Adrenal gland (tissue), 12 donors: Measurements from ENCODE around the gene MAPKBP1. TPM values are rescaled to one million over a fixed set of nuclear protein-coding genes. Genes with fewer than 3 reads are reported as not detected.
A peak's percentile ranks its signal among the peaks of the same experiment; 100 is the strongest.

Experiments
- DNase-seq, 7 donors: peaks; one replicate each; pipeline ENCODE4 v3.0.0-alpha.2; 2019 to 2020
- H3K27ac ChIP-seq, 5 donors: fragments of 200-600 bp; sonication (generic) in 4 of 5; 1 replicate in 3 of 5; 2 replicates in 2 of 5; pipeline versions ENCODE4 v1.5.1 to v1.8.0; 2016 to 2020; ENCODE audit warnings: mild to moderate bottlenecking in 1 of 5
- H3K27me3 ChIP-seq: fragments of 200-600 bp; 2 replicates; pipeline ENCODE4 v1.8.0; 2021
- H3K36me3 ChIP-seq, 2 donors: fragments of 200-600 bp; replicated peaks in 1 of 2; 1 replicate in 1 of 2; 2 replicates in 1 of 2; pipeline versions ENCODE4 v1.5.1 to v1.8.0; 2018 to 2022
- H3K4me1 ChIP-seq, 2 donors: fragments of 200-600 bp; replicated peaks in 1 of 2; 1 replicate in 1 of 2; 2 replicates in 1 of 2; pipeline versions ENCODE4 v1.5.1 to v1.8.0; 2018 to 2021
- H3K4me3 ChIP-seq, 4 donors: fragments of 200-600 bp; sonication (generic) in 3 of 4; one replicate each; pipeline ENCODE4 v1.5.1; 2016 to 2018
- H3K9me3 ChIP-seq, 3 donors: fragments of 200-600 bp; sonication (generic) in 1 of 3; replicated peaks in 1 of 3; 1 replicate in 2 of 3; 2 replicates in 1 of 3; pipeline versions ENCODE4 v1.5.1 to v1.8.0; 2016 to 2021
- CTCF ChIP-seq, 6 experiments: fragments of 450-650 bp in 4 of 6; fragments of 200-600 bp in 2 of 6; sonication (generic) in 1 of 6; IDR thresholded peaks; 1 replicate in 5 of 6; 2 replicates in 1 of 6; pipeline versions ENCODE4 v1.5.1 to v1.8.0; 2016 to 2021; ENCODE audit warnings: antibody characterized with exemption in 6 of 6, mild to moderate bottlenecking in 2 of 6, moderate library complexity in 1 of 6
- POLR2A ChIP-seq, 2 donors: fragments of 450-650 bp; IDR thresholded peaks; one replicate each; pipeline ENCODE4 v1.6.1; 2017; ENCODE audit warnings: antibody characterized with exemption in 2 of 2, mild to moderate bottlenecking in 2 of 2, moderate library complexity in 1 of 2
- WGBS, 4 donors: extraction: QIAGEN DNeasy Blood & Tissue Kit in 2 of 4; methylation state at CpG; one replicate each; pipeline versions ENCODE4 v1.1.5 to v1.1.7; 2013 to 2017; 5-methylcytosine and 5-hydroxymethylcytosine counted together
- intact Hi-C, 2 donors: fragments of 100-400 bp; cut with DNase I; formaldehyde crosslinking; loops; one replicate each; pipeline versions ENCODE4 v1.14.1 to v1.15.0; 2022 to 2023
- polyA plus RNA-seq, 3 donors: library from polyadenylated mRNA; stranded (reverse); fragments of 200-250 nt in 2 of 3; fragments of 350-450 nt in 1 of 3; fragmentation: Illumina TruSeq in 1 of 3; extraction: RNeasy Lipid Tissue Mini Kit (QIAGEN cat#74804) in 1 of 3; gene quantifications; one replicate each; pipeline ENCODE4 v1.2.3, GENCODE V29; 2013 to 2014
- total RNA-seq, 9 donors: library from RNA; depleted of rRNA in 4 of 9; stranded (reverse); fragments of >200 nt in 4 of 9; fragments of 120-200 nt in 1 of 9; fragmentation: NEBNext Ultra II Directional in 1 of 9; extraction: Animal tissue kit (Norgen Biotek cat#: 25700) in 1 of 9; gene quantifications; one replicate each; pipeline versions ENCODE4 v1.1.0 to v1.2.4, GENCODE V29; 2013 to 2023
- donor health status: healthy with polysubstance abuse.
- donor health status: Bipolar disorder and iron deficiency.
- donor health status: DM: yes; HTN: yes; CAD: no.
- donor health status: DM: no; HTN: no; CAD: no.
- donor health status: DM: no; HTN: no; CAD: no.
- donor health status: DM: yes; HTN: yes; CAD: no.

The MAPKBP1 gene
- total and polyA plus RNA-seq, 12 donors = 10.1 to 60.7 (median 22.8) TPM

- no peak overlapping the region for H3K27ac ChIP-seq
- H3K9me3 ChIP-seq = no peaks in the 10 kb centered on the region
- intact Hi-C loops = no loop called here
These were observed 15.9 kb downstream of the MAPKBP1 start for GRCh38 chr15:41790169-41790568.

GRCh38 chr15:41790756-41791546 is 16.7 kb downstream of the MAPKBP1 start:
- Histone ChIP-seq H3K27me3 (no peaks in the 10 kb centered on the region), H3K4me3 (no peak overlapping the region), H3K27ac (peak overlapping the region in 2 of 5 donors; percentile 26 to 64), H3K9me3 (no peaks in the 10 kb centered on the region), H3K4me1 (peaks cover 0 to 34% of the 10 kb centered on the region in 2 donors), H3K36me3 (no peaks in the 10 kb centered on the region)
- intact Hi-C loops = no loop called here
- WGBS, 4 donors = 46 to 59% (median 53%) methylated on average over 5 of the region's 5 CpGs
- DNase-seq = peak in 2 of 7 donors; percentile 42 to 63
- TF ChIP-seq POLR2A (IDR thresholded peaks at IDR 0.05) (no peak), CTCF (IDR thresholded peaks at IDR 0.05) (no peak)

More at GRCh38 chr15:41790169-41790568, 15.9 kb downstream of the MAPKBP1 start:
- H3K4me1 ChIP-seq = peaks cover 0 to 33% of the 10 kb centered on the region in 2 donors
- 88 to 97% (median 93%) methylated on average over 3 of the region's 3 CpGs for WGBS, 4 donors
- H3K4me3 ChIP-seq = no peak overlapping the region
- H3K27me3 ChIP-seq = no peaks in the 10 kb centered on the region
- no peaks in the 10 kb centered on the region for H3K36me3 ChIP-seq
- DNase-seq = peak in 1 of 7 donors; percentile 6
- TF ChIP-seq CTCF (IDR thresholded peaks at IDR 0.05) (no peak), POLR2A (IDR thresholded peaks at IDR 0.05) (no peak)

GRCh38 chr15:41791547-41791937 is 17.3 kb downstream of the MAPKBP1 start:
- Histone ChIP-seq H3K27me3 (no peaks in the 10 kb centered on the region), H3K36me3 (no peaks in the 10 kb centered on the region), H3K4me1 (peaks cover 0 to 39% of the 10 kb centered on the region in 2 donors), H3K9me3 (no peaks in the 10 kb centered on the region), H3K4me3 (no peak overlapping the region), H3K27ac (peak overlapping the region in 2 of 5 donors; percentile 26 to 64)
- intact Hi-C loops = no loop called here
- TF ChIP-seq POLR2A (IDR thresholded peaks at IDR 0.05) = no peak
- TF ChIP-seq CTCF (IDR thresholded peaks at IDR 0.05) = no peak
- DNase-seq = no peak
- 82 to 93% (median 90%) methylated on average over 4 of the region's 4 CpGs for WGBS, 4 donors

- H3K27ac ChIP-seq = peak overlapping the region in 1 of 5 donors; percentile 26
- WGBS, 4 donors = 90 to 94% (median 91%) methylated on average over 5 of the region's 5 CpGs
- no peaks in the 10 kb centered on the region for H3K36me3 ChIP-seq
- DNase-seq = no peak
- TF ChIP-seq POLR2A (IDR thresholded peaks at IDR 0.05) (no peak), CTCF (IDR thresholded peaks at IDR 0.05) (no peak)
- H3K4me1 ChIP-seq = peaks cover 0 to 45% of the 10 kb centered on the region in 2 donors
- intact Hi-C loops = no loop called here
- no peaks in the 10 kb centered on the region for H3K27me3 ChIP-seq
- H3K9me3 ChIP-seq = no peaks in the 10 kb centered on the region
- no peak overlapping the region for H3K4me3 ChIP-seq
These were observed 17.8 kb downstream of the MAPKBP1 start for GRCh38 chr15:41792000-41792637.
